KMS-11 (cell line): ENCODE results near the gene PRB4.

ENCODE experiments used
- H2AFZ ChIP-seq: fragments of 200-600 bp; sonication (generic); 2 replicates; pipeline ENCODE4 v1.6.1; 2016; ENCODE audit warnings: antibody characterized with exemption, mixed run types, low read depth
- H3K27ac ChIP-seq: fragments of 200-600 bp; sonication (generic); 2 replicates; pipeline ENCODE4 v1.6.1; 2016; ENCODE audit warnings: mild to moderate bottlenecking, mixed run types
- H3K27me3 ChIP-seq: fragments of 200-600 bp; sonication (generic); 2 replicates; pipeline ENCODE4 v1.6.1; 2017; ENCODE audit warnings: mild to moderate bottlenecking, low read depth, mixed run types, moderate library complexity; ENCODE audit not compliant: insufficient read depth
- H3K36me3 ChIP-seq: fragments of 200-600 bp; sonication (generic); 2 replicates; pipeline ENCODE4 v1.6.1; 2017; ENCODE audit warnings: mild to moderate bottlenecking, mixed run types; ENCODE audit not compliant: insufficient read depth
- H3K4me1 ChIP-seq: fragments of 200-600 bp; sonication (generic); 2 replicates; pipeline ENCODE4 v1.6.1; 2016; ENCODE audit warnings: mild to moderate bottlenecking, low read depth, mixed run types; ENCODE audit not compliant: poor library complexity, severe bottlenecking
- H3K4me2 ChIP-seq: fragments of 200-600 bp; sonication (generic); 2 replicates; pipeline ENCODE4 v1.7.0; 2016; ENCODE audit warnings: mild to moderate bottlenecking, mixed run types
- H3K4me3 ChIP-seq: fragments of 200-600 bp; sonication (generic); IDR thresholded peaks from 2 replicates; pipeline ENCODE4 v1.6.1; 2017; ENCODE audit warnings: low read depth, low read length, mixed read lengths; ENCODE audit not compliant: insufficient read depth
- H3K79me2 ChIP-seq: fragments of 200-600 bp; sonication (generic); 2 replicates; pipeline ENCODE4 v1.6.1; 2016; ENCODE audit warnings: low read depth, mixed run types; ENCODE audit not compliant: insufficient read depth
- H3K9ac ChIP-seq: fragments of 200-600 bp; sonication (generic); 2 replicates; pipeline ENCODE4 v1.6.1; 2016; ENCODE audit warnings: mild to moderate bottlenecking, mixed run types
- H4K20me1 ChIP-seq: fragments of 200-600 bp; sonication (generic); 2 replicates; pipeline ENCODE4 v1.6.1; 2016; ENCODE audit warnings: mild to moderate bottlenecking, mixed run types; ENCODE audit not compliant: insufficient read depth
- CTCF ChIP-seq: fragments of 200-600 bp; sonication (generic); conservative IDR thresholded peaks from 2 replicates; pipeline ENCODE4 v1.6.1; 2017; ENCODE audit warnings: low read depth, mild to moderate bottlenecking, antibody characterized with exemption, low read length, moderate library complexity, mixed read lengths

The PRB4 gene

GRCh38 chr12:11264501-11264900 lies 45.7 kb downstream of the PRB4 start:
- H3K4me1 ChIP-seq: no peaks in the 10 kb centered on the region
- H3K9ac ChIP-seq: no peak overlapping the region
- TF ChIP-seq CTCF: no peak
- H3K27me3 ChIP-seq: no peaks in the 10 kb centered on the region
- H2AFZ ChIP-seq: no peak overlapping the region
- H3K4me3 ChIP-seq: no peak overlapping the region
- no peak overlapping the region for H3K4me2 ChIP-seq
- no peaks in the 10 kb centered on the region for H4K20me1 ChIP-seq
- no peak overlapping the region for H3K27ac ChIP-seq
- H3K36me3 ChIP-seq: no peaks in the 10 kb centered on the region
- no peaks in the 10 kb centered on the region for H3K79me2 ChIP-seq
